Neural progenitor cell (in vitro differentiated cells): Measurements from ENCODE around the gene MTCL1. TPM values are rescaled to one million over a fixed set of nuclear protein-coding genes. Genes with fewer than 3 reads are reported as not detected.

ENCODE experiments used
- DNase-seq: peaks from one replicate; pipeline ENCODE4 v3.0.0-alpha.2; 2016; ENCODE audit warnings: low spot score
- H2AFZ ChIP-seq: fragments of 200-600 bp; sonication (generic); replicated peaks from 2 replicates; pipeline ENCODE4 v1.6.1; 2016; ENCODE audit warnings: antibody characterized with exemption
- H3F3A ChIP-seq: fragments of 200-600 bp; sonication (generic); 2 replicates; pipeline ENCODE4 v1.6.1; 2016; ENCODE audit warnings: antibody characterized with exemption, low read depth
- H3K27ac ChIP-seq: fragments of 200-600 bp; sonication (generic); 2 replicates; pipeline ENCODE4 v1.5.1; 2016; ENCODE audit warnings: mild to moderate bottlenecking
- H3K27me3 ChIP-seq: fragments of 200-600 bp; sonication (generic); 2 replicates; pipeline ENCODE4 v1.6.1; 2016; ENCODE audit warnings: mild to moderate bottlenecking, moderate library complexity
- H3K36me3 ChIP-seq: fragments of 200-600 bp; sonication (generic); 2 replicates; pipeline ENCODE4 v1.5.1; 2016
- H3K4me1 ChIP-seq: fragments of 200-600 bp; sonication (generic); 2 replicates; pipeline ENCODE4 v1.6.1; 2016; ENCODE audit warnings: mixed run types
- H3K4me2 ChIP-seq: fragments of 200-600 bp; sonication (generic); 2 replicates; pipeline ENCODE4 v1.6.1; 2016
- H3K4me3 ChIP-seq: fragments of 200-600 bp; sonication (generic); 2 replicates; pipeline ENCODE4 v1.5.1; 2016
- H3K79me2 ChIP-seq: fragments of 200-600 bp; sonication (generic); 2 replicates; pipeline ENCODE4 v1.6.1; 2016; ENCODE audit warnings: low read depth
- H3K9ac ChIP-seq: fragments of 200-600 bp; sonication (generic); 2 replicates; pipeline ENCODE4 v1.6.1; 2016
- H3K9me3 ChIP-seq: fragments of 200-600 bp; sonication (generic); 2 replicates; pipeline ENCODE4 v1.5.1; 2016; ENCODE audit warnings: low read depth
- H4K20me1 ChIP-seq: fragments of 200-600 bp; sonication (generic); 2 replicates; pipeline ENCODE4 v1.6.1; 2016; ENCODE audit warnings: low read depth
- H3K27ac Mint-ChIP-seq: 3 replicates; pipeline ENCODE4 v1.8.0; 2021; ENCODE audit warnings: mixed read lengths
- H3K27me3 Mint-ChIP-seq: 2 replicates; pipeline ENCODE4 v1.8.0; 2022; ENCODE audit warnings: low read depth, mild to moderate bottlenecking, inconsistent platforms, moderate library complexity, mixed read lengths; ENCODE audit not compliant: insufficient read depth
- H3K36me3 Mint-ChIP-seq: 3 replicates; pipeline ENCODE4 v1.8.0; 2021; ENCODE audit warnings: mixed read lengths
- H3K4me1 Mint-ChIP-seq: 3 replicates; pipeline ENCODE4 v1.8.0; 2021; ENCODE audit warnings: mixed read lengths
- H3K4me3 Mint-ChIP-seq: 3 replicates; pipeline ENCODE4 v1.8.0; 2021; ENCODE audit warnings: mild to moderate bottlenecking, moderate library complexity, mixed read lengths
- H3K9me3 Mint-ChIP-seq: 3 replicates; pipeline ENCODE4 v1.8.0; 2020; ENCODE audit warnings: mixed read lengths
- EZH2 ChIP-seq: fragments of 200-600 bp; sonication (generic); IDR thresholded peaks from 2 replicates; pipeline ENCODE4 v1.6.1; 2017; ENCODE audit warnings: antibody characterized with exemption, mild to moderate bottlenecking, moderate library complexity
- EZH2phosphoT487 ChIP-seq: fragments of 200-600 bp; sonication (generic); IDR thresholded peaks from 2 replicates; pipeline ENCODE4 v1.6.1; 2017; ENCODE audit warnings: antibody characterized with exemption
- total RNA-seq: library from RNA; depleted of rRNA; stranded (reverse); fragments of >200 nt; gene quantifications from 2 replicates; pipeline ENCODE4 v1.2.3, GENCODE V29; 2015; ENCODE audit warnings: low replicate concordance
- TF ChIP-seq, protein P1 (sequence below): fragments of 200-600 bp; sonication (generic); IDR thresholded peaks from 2 replicates; pipeline ENCODE4 v1.5.1; 2017; ENCODE audit warnings: antibody characterized with exemption, mild to moderate bottlenecking

The MTCL1 gene
- total RNA-seq, 1 donor from 2014 or later, result 36.9 TPM

DNA sequence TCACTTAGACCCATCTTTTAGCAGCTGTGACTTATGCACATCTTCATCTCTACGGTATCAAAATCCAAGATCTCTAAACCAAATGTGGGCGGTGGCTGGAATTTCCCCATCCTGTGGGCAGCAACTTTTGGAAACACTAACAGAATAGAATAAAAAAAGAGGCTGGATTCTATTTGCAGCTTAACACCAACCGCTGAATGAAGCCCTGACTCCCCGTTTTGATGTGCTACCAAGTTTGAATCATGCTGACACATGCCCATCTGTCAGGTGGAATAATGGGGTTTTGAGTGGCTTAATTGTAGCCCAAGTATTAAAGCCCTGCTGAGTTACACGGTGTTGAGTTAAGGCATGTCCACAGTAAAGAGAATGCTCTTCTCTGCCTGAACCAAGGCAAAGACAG is 165.2 kb downstream of the MTCL1 start:
- Histone ChIP-seq H2AFZ (no peak overlapping the region), H3K27ac (no peak overlapping the region), H3K9me3 (no peaks in the 10 kb centered on the region), H3F3A (no peaks in the 10 kb centered on the region), H4K20me1 (no peaks in the 10 kb centered on the region), H3K4me1 (peaks cover 6% of the 10 kb centered on the region), H3K4me3 (no peak overlapping the region), H3K79me2 (no peaks in the 10 kb centered on the region), H3K27me3 (no peaks in the 10 kb centered on the region), H3K4me2 (no peak overlapping the region), H3K36me3 (no peaks in the 10 kb centered on the region), H3K9ac (no peak overlapping the region)
- no peak overlapping the region for H3K27ac Mint-ChIP-seq
- DNase-seq, result no peak
- H3K27me3 Mint-ChIP-seq, result peaks cover 8% of the 10 kb centered on the region
- peaks cover 3% of the 10 kb centered on the region for H3K9me3 Mint-ChIP-seq
- peaks cover 2% of the 10 kb centered on the region for H3K36me3 Mint-ChIP-seq
- H3K4me3 Mint-ChIP-seq, result no peak overlapping the region
- TF ChIP-seq EZH2phosphoT487 (no peak), EZH2 (no peak)
- TF ChIP-seq, protein P1, sequence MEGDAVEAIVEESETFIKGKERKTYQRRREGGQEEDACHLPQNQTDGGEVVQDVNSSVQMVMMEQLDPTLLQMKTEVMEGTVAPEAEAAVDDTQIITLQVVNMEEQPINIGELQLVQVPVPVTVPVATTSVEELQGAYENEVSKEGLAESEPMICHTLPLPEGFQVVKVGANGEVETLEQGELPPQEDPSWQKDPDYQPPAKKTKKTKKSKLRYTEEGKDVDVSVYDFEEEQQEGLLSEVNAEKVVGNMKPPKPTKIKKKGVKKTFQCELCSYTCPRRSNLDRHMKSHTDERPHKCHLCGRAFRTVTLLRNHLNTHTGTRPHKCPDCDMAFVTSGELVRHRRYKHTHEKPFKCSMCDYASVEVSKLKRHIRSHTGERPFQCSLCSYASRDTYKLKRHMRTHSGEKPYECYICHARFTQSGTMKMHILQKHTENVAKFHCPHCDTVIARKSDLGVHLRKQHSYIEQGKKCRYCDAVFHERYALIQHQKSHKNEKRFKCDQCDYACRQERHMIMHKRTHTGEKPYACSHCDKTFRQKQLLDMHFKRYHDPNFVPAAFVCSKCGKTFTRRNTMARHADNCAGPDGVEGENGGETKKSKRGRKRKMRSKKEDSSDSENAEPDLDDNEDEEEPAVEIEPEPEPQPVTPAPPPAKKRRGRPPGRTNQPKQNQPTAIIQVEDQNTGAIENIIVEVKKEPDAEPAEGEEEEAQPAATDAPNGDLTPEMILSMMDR, result no peak
- H3K4me1 Mint-ChIP-seq, result no peaks in the 10 kb centered on the region

DNA sequence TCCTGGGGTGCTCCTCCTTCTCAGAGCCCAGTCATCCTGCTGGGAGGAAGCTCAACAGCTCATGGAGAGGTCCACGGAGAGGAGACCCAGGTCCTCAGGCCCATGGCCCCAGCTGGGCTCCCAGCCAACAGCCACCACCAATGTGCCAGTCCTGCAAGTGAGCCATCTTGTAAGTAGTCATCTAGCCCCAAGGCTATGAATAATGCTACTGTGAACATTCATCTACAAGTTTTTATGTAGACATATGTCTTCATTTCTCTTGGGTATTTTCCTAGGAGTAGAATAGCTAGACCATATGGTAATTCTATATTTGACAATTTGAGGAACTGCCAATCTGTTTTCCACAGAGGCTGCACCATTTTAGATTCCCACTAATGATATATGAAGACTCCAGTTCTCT is 166.1 kb downstream of the MTCL1 start:
- Histone ChIP-seq H3K9me3 (no peaks in the 10 kb centered on the region), H2AFZ (no peak overlapping the region), H3K79me2 (no peaks in the 10 kb centered on the region), H3K36me3 (no peaks in the 10 kb centered on the region), H3K4me2 (no peak overlapping the region), H3K9ac (no peak overlapping the region), H3F3A (no peaks in the 10 kb centered on the region), H3K4me1 (peaks cover 6% of the 10 kb centered on the region), H3K27ac (no peak overlapping the region), H4K20me1 (no peaks in the 10 kb centered on the region), H3K27me3 (no peaks in the 10 kb centered on the region), H3K4me3 (no peak overlapping the region)
- no peak for DNase-seq
- no peaks in the 10 kb centered on the region for H3K36me3 Mint-ChIP-seq
- no peak overlapping the region for H3K4me3 Mint-ChIP-seq
- TF ChIP-seq EZH2phosphoT487, result no peak
- no peak for TF ChIP-seq EZH2
- TF ChIP-seq, protein P1, result no peak
- no peak overlapping the region for H3K27ac Mint-ChIP-seq
- peaks cover 2% of the 10 kb centered on the region for H3K9me3 Mint-ChIP-seq
- no peaks in the 10 kb centered on the region for H3K4me1 Mint-ChIP-seq
- peaks cover 9% of the 10 kb centered on the region for H3K27me3 Mint-ChIP-seq

DNA sequence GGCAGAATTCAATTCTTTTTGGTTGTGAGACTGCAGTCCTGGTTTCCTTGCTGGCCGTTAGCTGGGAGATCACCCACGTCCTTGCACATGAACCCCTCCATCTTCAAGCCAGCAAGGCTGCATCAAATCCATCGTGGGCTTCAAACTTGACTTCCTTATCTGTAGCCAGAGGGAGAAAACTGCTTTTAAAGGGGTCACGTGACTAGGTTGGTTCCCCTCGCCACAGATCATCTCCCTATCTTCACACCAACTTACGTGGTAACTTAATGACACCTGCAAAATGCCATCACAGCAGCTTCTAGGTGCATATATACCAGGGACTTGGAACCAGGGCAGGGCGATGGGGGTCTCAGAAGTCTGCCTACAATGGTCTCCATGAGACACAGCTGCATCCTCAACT is 169.5 kb downstream of the MTCL1 start:
- Histone ChIP-seq H3K9ac (no peak overlapping the region), H3K4me3 (no peak overlapping the region), H3K36me3 (no peaks in the 10 kb centered on the region), H2AFZ (no peak overlapping the region), H3K9me3 (no peaks in the 10 kb centered on the region), H3K79me2 (no peaks in the 10 kb centered on the region), H3K27me3 (no peaks in the 10 kb centered on the region), H3K27ac (no peak overlapping the region), H4K20me1 (no peaks in the 10 kb centered on the region), H3F3A (no peaks in the 10 kb centered on the region), H3K4me1 (peaks cover 2% of the 10 kb centered on the region), H3K4me2 (no peak overlapping the region)
- Mint-ChIP-seq H3K27me3 (peaks cover 2% of the 10 kb centered on the region), H3K9me3 (peaks cover 2% of the 10 kb centered on the region), H3K36me3 (no peaks in the 10 kb centered on the region), H3K4me3 (no peak overlapping the region), H3K27ac (no peak overlapping the region), H3K4me1 (no peaks in the 10 kb centered on the region)
- TF ChIP-seq EZH2phosphoT487 (no peak), EZH2 (no peak)
- TF ChIP-seq, protein P1, result no peak
- no peak for DNase-seq

DNA sequence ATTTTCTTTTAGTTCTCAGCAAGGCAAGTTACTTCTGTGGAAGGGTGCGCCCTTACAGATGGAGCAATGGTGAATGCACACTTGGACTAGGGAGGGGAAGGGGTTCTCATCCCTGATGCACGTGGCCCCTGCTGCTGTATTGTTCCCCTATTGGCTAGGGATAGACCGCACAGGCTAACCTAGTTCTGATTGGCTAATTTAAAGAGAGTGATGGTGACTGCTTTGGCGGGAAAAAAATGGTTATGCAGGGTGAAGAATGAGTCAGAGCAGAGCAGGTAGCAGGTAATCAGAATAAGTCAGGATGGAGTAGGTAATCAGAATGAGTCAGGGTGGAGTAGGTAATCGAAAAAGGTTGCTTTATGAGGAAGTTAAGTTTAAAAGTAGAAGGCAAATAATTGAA is 171.5 kb downstream of the MTCL1 start:
- no peaks in the 10 kb centered on the region for H3K9me3 ChIP-seq
- H3K4me3 Mint-ChIP-seq, result no peak overlapping the region
- no peaks in the 10 kb centered on the region for H4K20me1 ChIP-seq
- H3K9me3 Mint-ChIP-seq, result peaks cover 2% of the 10 kb centered on the region
- no peak overlapping the region for H3K27ac ChIP-seq
- H3K27me3 Mint-ChIP-seq, result peaks cover 2% of the 10 kb centered on the region
- H3K4me3 ChIP-seq, result no peak overlapping the region
- H3K4me1 Mint-ChIP-seq, result no peaks in the 10 kb centered on the region
- H3K79me2 ChIP-seq, result no peaks in the 10 kb centered on the region
- H3F3A ChIP-seq, result peaks cover 10% of the 10 kb centered on the region
- H3K27ac Mint-ChIP-seq, result no peak overlapping the region
- H3K9ac ChIP-seq, result no peak overlapping the region
- H3K36me3 Mint-ChIP-seq, result no peaks in the 10 kb centered on the region
- H3K36me3 ChIP-seq, result no peaks in the 10 kb centered on the region
- no peak for DNase-seq
- TF ChIP-seq EZH2phosphoT487 (no peak), EZH2 (no peak)
- TF ChIP-seq, protein P1, result no peak
- H3K4me2 ChIP-seq, result no peak overlapping the region
- no peaks in the 10 kb centered on the region for H3K27me3 ChIP-seq
- H2AFZ ChIP-seq, result no peak overlapping the region
- peaks cover 12% of the 10 kb centered on the region for H3K4me1 ChIP-seq
